Activated CD4-positive, CD25-positive, alpha-beta regulatory T cell treated with anti-CD3 and anti-CD28 coated beads, Interleukin-2, amount 50 U/mL, for 24 hours (primary cell): ENCODE measurements around the gene ST8SIA1.

ENCODE experiments used
- ATAC-seq, 2 donors: fragments of 150-1000 bp; cut with Tn5 transposase; one replicate each; pipeline ENCODE4 v1.10.0; 2021; ENCODE audit warnings: mild to moderate bottlenecking in 1 of 2, moderate library complexity in 1 of 2

The ST8SIA1 gene

GRCh38 chr12:22282283-22282682, 52.2 kb downstream of the ST8SIA1 start:
- ATAC-seq = no peak

GRCh38 chr12:22276867-22277266, 57.6 kb downstream of the ST8SIA1 start:
- no peak for ATAC-seq

- ATAC-seq = no peak
These were observed 58.2 kb downstream of the ST8SIA1 start for GRCh38 chr12:22276313-22276712.

- ATAC-seq = no peak
These were observed 58.7 kb downstream of the ST8SIA1 start for GRCh38 chr12:22275843-22276242.

- no peak for ATAC-seq
These were observed 62.0 kb downstream of the ST8SIA1 start for GRCh38 chr12:22272335-22273151.

GRCh38 chr12:22271023-22271422, 63.5 kb downstream of the ST8SIA1 start:
- no peak for ATAC-seq

GRCh38 chr12:22268973-22269372, 65.5 kb downstream of the ST8SIA1 start:
- ATAC-seq = no peak

GRCh38 chr12:22268406-22268805, 66.1 kb downstream of the ST8SIA1 start:
- no peak for ATAC-seq

- ATAC-seq = no peak
These were observed 68.4 kb downstream of the ST8SIA1 start for GRCh38 chr12:22266101-22266500.

GRCh38 chr12:22264380-22264779, 70.1 kb downstream of the ST8SIA1 start:
- no peak for ATAC-seq

- ATAC-seq = no peak
These were observed 72.2 kb downstream of the ST8SIA1 start for GRCh38 chr12:22262309-22262708.

GRCh38 chr12:22257100-22257499, 77.4 kb downstream of the ST8SIA1 start:
- no peak for ATAC-seq

- ATAC-seq = no peak
These were observed 77.9 kb downstream of the ST8SIA1 start for GRCh38 chr12:22256605-22257004.

GRCh38 chr12:22256041-22256441, 78.5 kb downstream of the ST8SIA1 start:
- ATAC-seq = no peak

- no peak for ATAC-seq
These were observed 79.4 kb downstream of the ST8SIA1 start for GRCh38 chr12:22255097-22255496.

GRCh38 chr12:22254478-22254877, 80.0 kb downstream of the ST8SIA1 start:
- no peak for ATAC-seq

GRCh38 chr12:22252057-22252456, 82.5 kb downstream of the ST8SIA1 start:
- ATAC-seq = no peak

GRCh38 chr12:22250762-22251161, 83.7 kb downstream of the ST8SIA1 start:
- no peak for ATAC-seq

GRCh38 chr12:22248571-22249115, 85.9 kb downstream of the ST8SIA1 start:
- no peak for ATAC-seq

GRCh38 chr12:22248121-22248520, 86.4 kb downstream of the ST8SIA1 start:
- no peak for ATAC-seq

- ATAC-seq = no peak
These were observed 88.2 kb downstream of the ST8SIA1 start for GRCh38 chr12:22246217-22246846.

- no peak for ATAC-seq
These were observed 91.8 kb downstream of the ST8SIA1 start for GRCh38 chr12:22242726-22243125.

GRCh38 chr12:22238211-22238610, 96.3 kb downstream of the ST8SIA1 start:
- no peak for ATAC-seq

GRCh38 chr12:22234561-22234960, 99.9 kb downstream of the ST8SIA1 start:
- ATAC-seq = no peak
